Measurements from ENCODE around the gene KIR2DL3.
"Not testable (repeated sequence)": the region's sequence is repeated elsewhere in the genome, so short reads cannot be mapped to it uniquely, and the experiment has no call there.

KIR2DL3 gene

DNA sequence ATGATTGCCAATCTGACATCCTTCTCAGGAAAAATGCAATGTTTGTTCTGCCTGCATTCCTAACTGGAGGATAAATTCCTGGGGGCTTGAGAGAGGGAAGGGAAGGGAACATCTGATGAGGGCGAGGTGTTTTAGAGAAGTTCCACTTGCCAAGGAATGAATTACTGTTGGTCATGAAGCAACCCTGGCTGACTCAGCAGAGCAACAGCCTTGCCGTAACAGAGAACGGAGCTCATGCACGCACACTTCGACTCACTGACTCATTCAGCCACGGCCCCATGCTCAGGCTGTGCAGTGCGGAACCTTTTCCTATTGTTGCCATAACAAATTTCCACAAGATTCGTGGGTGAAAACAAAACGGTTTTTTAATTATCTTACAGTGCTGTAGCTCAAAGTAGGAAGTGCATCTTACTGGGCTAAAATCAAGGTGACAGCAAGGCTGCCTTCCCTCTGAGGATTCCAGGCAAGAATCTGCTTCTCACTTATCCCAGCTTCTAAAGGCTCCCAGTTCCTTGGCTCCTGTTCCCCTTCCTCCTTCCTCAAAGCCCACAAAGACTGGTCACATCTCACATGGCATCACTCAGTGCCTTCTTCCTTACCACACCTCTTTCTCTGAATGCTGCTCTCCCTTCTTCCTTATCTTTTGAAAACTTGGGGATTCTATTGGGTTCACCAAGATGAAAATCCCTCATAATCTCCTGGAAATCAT lies 9.5 kb downstream of the KIR2DL3 start:
- DNase-seq: not testable (repeated sequence)

DNA sequence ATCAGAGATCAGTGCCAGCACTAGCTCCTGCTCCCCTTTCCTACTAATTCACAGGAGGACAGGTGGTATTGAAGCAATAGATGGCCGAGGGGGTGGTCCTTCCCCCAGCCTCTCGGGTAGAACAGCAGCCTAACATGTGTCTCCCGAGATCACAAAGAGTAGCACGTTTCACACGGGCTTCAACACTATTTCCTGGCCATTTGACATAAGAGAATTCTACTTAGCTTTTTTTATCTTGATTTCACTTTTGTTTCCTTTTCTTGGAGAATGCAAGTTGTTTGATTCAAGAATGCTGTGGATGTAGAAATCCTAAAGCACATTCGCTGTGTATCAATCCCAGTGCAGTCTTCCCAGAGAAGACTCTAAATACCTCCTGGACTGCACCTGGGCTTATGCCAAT lies 12.0 kb downstream of the KIR2DL3 start:
- DNase-seq: not testable (repeated sequence)

DNA sequence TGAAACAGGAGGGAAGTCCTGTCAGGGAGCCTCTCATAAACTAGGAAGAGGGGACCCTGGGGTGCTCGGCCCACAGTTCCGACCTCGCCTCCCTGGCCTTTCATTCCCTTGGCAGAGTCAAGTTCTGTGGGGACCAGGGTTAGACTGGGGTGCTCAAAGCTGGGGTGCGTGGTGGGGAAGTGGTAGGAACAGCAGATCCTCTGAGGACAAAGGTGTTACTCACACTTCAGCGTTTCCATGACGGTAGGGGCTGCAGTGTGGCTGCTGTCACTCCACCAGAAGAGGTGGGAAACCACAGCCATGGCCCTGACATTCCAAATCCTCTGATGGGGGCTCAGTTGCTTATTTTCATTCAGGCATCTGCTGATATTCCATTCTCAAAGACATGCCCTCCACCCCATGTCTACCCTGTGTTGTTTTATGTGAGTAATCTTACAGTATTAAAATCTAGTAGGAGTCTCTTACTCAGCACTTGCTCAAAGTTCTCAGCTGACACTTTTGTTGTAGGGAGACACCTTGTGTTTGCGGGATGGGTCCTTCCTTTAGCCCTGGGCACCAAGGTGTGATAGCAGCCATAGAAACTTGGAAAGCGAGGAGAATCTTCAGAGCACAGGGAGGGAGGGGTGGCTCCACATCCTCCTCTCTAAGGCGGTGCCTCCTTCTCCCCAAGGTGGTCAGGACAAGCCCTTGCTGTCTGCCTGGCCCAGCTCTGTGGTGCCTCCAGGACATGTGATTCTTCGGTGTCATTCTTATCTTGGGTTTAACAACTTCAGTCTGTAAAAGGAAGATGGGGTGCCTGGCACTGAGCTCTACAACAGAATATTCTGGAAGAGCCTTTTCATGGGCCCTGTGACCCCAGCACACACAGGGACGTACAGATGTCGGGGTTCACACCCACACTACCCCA lies 18.1 kb downstream of the KIR2DL3 start:
- DNase-seq: not testable (repeated sequence)

DNA sequence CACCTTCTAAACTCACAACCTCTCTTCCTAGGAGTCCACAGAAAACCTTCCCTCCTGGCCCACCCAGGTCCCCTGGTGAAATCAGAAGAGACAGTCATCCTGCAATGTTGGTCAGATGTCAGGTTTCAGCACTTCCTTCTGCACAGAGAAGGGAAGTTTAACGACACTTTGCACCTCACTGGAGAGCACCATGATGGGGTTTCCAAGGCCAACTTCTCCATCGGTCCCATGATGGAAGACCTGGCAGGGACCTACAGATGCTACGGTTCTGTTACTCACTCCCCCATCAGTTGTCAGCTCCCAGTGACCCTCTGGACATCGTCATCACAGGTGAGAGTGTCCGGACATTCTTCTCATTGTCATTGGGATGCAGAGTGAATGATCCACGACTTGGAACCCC lies 20.3 kb downstream of the KIR2DL3 start:
- not testable (repeated sequence) for DNase-seq

DNA sequence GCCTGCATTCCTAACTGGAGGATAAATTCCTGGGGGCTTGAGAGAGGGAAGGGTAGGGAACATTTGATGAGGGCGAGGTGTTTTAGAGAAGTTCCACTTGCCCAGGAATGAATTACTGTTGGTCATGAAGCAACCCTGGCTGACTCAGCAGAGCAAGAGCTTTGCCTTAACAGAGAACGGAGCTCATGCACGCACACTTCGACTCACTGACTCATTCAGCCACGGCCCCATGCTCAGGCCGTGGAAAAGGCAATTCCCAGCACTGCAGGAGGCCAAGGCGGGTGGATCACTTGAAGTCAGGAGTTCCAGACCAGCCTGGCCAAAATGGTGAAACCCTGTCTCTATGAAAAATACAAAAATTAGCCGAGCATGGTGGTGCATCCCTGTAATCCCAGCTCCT lies 25.9 kb downstream of the KIR2DL3 start:
- DNase-seq: not testable (repeated sequence)

DNA sequence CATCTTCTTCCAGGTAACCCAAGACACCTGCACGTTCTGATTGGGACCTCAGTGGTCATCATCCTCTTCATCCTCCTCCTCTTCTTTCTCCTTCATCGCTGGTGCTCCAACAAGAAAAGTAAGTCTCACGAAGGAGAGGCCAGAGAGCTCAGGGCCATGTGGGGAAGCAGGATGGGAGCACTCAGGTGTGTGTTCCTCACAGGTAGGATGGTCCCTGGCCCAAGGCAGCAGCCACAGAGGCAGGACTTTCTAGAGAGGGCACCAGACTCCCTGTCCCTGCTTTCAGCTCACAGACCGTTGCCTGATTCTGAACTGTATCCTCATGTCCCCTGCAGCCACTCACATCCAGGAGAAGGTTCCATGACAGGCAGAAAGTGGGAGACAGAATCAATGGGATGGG lies 28.2 kb downstream of the KIR2DL3 start:
- DNase-seq: not testable (repeated sequence)

DNA sequence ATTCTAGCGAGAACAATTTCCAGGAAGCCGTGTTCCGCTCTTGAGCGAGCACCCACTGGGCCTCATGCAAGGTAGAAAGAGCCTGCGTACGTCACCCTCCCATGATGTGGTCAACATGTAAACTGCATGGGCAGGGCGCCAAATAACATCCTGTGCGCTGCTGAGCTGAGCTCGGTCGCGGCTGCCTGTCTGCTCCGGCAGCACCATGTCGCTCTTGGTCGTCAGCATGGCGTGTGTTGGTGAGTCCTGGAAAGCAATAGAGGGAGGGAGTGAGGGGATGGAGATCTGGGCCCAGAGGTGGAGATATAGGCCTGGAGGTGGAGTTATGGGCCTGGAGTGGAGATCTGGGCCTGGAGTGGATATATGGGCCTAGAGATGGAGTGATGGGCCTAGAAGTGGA lies 31.3 kb downstream of the KIR2DL3 start, which contains the start of gene KIR2DL1:
KIR2DL1 (plus strand) TSS at position 148 of the 400 bp plus-strand sequence; CDS start at position 206, 58 bp downstream.
- DNase-seq: not testable (repeated sequence)

DNA sequence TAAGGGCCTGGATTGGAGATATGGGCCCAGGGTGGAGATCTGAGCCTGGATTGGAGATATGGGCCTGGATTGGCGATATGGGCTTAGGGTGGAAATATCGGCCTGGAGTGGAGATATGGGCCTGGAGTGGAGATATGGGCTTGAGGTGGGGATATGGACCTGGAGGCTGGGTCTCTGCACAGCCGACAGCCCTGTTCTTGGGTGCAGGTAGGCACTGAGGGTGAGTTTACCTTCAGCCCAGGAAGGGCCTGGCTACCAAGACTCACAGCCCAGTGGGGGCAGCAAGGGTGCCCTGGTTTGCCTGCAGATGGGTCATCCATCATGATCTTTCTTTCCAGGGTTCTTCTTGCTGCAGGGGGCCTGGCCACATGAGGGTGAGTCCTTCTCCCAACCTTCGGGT lies 32.2 kb downstream of the KIR2DL3 start:
- DNase-seq: not testable (repeated sequence)

DNA sequence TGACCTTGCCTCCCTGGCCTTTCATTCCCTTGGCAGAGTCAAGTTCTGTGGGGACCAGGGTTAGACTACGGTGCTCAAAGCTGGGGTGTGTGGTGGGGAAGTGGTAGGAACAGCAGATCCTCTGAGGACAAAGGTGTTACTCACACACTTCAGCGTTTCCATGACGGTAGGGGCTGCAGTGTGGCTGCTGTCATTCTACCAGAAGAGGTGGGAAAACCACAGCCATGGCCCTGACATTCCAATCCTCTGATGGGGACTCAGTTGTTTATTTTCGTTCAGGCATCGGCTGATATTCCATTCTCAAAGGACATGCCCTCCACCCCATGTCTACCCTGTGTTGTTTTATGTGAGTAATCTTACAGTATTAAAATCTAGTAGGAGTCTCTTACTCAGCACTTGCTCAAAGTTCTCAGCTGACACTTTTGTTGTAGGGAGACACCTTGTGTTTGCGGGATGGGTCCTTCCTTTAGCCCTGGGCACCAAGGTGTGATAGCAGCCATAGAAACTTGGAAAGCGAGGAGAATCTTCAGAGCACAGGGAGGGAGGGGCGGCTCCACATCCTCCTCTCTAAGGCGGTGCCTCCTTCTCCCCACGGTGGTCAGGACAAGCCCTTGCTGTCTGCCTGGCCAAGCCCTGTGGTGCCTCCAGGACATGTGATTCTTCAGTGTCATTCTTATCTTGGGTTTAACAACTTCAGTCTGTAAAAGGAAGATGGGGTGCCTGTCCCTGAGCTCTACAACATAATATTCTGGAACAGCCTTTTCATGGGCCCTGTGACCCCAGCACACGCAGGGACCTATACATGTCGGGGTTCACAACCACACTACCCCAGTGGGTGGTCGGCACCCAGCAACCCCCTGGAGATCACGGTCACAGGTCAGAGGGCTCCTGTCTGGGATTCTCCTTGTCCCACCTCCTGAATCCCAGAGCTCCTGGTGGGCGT lies 33.0 kb downstream of the KIR2DL3 start:
- not testable (repeated sequence) for DNase-seq

DNA sequence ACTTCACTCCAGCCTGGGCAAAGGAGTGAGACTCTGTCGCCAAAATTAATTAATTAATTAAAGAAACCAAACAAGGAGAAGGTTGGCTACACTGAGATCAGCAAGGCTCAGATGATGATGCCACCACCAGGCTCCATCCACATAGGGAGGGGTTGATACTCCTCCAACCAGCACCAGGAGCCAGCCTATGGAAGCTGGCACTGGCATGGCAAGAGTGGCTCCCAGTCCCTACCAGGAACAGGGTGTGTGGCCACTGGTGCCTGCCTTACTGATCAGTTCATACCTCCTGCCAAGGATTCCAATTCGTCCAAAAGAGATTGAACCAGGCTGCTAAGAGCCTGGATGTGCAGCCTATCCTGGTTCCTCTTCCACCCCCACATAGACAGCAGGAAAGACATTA lies 34.4 kb downstream of the KIR2DL3 start:
- DNase-seq: not testable (repeated sequence)

DNA sequence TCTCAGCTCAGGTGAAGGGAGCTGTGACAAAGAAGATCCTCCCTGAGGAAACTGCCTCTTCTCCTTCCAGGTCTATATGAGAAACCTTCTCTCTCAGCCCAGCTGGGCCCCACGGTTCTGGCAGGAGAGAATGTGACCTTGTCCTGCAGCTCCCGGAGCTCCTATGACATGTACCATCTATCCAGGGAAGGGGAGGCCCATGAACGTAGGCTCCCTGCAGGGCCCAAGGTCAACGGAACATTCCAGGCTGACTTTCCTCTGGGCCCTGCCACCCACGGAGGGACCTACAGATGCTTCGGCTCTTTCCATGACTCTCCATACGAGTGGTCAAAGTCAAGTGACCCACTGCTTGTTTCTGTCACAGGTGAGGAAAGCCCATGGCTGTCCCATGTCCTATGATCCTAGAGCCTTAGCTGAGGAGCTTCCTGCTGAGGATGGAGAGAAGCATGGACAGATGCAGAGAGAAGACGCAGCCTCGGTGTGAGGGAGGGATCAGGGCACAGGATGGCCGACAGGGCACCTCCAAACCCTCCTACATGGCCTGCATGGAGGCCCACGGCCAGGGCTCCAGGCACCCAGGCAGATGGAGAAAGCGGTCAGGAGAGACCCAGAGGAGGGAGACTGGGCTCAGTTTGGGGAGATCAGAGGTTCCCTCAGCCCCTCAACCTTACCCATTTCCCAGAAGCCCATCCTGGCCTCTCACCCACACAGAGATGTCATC lies 36.9 kb downstream of the KIR2DL3 start:
- DNase-seq: not testable (repeated sequence)

DNA sequence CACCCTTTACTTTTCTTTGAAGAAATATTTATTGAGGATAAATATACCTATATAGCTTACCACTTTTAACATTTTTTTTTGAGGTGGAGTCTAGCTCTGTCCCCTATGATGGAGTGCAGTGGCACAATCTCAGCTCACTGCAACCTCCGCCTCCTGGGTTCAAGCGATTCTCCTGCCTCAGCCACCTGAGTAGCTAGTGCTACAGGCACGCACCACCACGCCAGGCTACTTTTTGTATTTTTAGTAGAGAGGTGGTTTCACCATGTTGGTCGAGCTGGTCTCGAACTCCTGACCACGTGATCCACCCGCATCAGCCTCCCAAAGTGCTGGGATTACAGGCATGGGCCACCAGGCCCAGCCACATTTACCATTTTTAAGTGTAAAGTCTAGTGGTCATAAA lies 37.5 kb downstream of the KIR2DL3 start:
- DNase-seq: not testable (repeated sequence)

DNA sequence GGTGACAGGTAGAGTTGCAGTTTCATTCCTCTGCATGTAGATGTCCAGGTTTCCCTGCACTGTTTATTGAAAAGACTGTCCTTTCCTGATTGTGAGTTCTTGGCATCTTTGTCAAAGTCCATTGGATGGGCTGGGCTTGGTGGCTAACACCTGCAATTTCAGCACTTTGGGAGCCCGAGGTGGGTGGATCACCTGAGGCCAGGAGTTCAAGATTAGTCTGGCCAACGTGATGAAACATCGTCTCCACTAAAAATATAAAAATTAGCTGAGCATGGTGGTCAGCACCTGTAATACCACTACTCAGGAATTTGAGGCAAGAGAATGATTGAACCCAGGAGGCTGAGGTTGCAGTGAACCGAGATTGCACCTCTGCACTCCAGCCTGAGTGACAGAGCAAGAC lies 39.5 kb downstream of the KIR2DL3 start:
- not testable (repeated sequence) for DNase-seq

DNA sequence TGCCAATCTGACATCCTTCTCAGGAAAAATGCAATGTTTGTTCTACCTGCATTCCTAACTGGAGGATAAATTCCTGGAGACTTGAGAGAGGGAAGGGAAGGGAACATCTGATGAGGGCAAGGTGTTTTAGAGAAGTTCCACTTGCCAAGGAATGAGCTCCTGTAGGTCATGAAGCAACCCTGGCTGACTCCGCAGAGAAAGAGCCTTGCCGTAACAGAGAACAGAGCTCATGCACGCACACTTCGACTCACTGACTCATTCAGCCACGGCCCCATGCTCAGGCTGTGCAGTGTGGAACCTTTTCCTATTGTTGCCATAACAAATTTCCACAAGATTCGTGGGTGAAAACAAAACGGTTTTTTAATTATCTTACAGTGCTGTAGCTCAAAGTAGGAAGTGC lies 40.6 kb downstream of the KIR2DL3 start:
- DNase-seq: not testable (repeated sequence)

DNA sequence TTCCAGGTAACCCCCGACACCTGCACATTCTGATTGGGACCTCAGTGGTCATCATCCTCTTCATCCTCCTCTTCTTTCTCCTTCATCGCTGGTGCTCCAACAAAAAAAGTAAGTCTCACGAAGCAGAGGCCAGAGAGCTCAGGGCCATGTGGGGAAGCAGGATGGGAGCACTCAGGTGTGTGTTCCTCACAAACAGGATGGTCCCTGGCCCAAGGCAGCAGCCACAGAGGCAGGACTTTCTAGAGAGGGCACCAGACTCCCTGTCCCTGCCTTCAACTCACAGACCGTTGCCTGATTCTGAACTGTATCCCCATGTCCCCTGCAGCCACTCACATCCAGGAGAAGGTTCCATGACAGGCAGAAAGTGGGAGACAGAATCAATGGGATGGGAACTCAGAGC lies 44.6 kb downstream of the KIR2DL3 start:
- DNase-seq: not testable (repeated sequence)

DNA sequence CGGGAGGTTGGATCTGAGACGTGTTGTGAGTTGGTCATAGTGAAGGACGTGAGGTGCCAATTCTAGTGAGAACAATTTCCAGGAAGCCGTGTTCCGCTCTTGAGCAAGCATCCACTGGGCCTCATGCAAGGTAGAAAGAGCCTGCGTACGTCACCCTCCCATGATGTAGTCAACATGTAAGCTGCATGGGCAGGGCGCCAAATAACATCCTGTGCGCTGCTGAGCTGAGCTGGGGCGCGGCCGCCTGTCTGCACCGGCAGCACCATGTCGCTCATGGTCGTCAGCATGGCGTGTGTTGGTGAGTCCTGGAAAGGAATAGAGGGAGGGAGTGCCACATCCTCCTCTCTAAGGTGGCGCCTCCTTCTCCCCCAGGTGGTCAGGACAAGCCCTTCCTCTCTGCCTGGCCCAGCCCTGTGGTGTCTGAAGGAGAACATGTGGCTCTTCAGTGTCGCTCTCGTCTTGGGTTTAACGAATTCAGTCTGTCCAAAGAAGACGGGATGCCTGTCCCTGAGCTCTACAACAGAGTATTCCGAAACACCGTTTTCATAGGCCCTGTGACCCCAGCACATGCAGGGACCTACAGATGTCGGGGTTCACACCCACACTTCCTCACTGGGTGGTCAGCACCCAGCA lies 47.9 kb downstream of the KIR2DL3 start:
- DNase-seq: not testable (repeated sequence)

DNA sequence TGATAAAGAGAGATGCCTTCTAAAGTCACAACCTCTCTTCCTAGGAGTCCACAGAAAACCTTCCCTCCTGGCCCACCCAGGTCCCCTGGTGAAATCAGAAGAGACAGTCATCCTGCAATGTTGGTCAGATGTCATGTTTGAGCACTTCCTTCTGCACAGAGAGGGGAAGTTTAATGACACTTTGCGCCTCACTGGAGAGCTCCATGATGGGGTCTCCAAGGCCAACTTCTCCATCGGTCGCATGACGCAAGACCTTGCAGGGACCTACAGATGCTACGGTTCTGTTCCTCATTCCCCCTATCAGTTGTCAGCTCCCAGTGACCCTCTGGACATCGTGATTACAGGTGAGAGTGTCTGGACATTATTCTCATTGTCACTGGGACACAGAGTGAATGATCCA lies 49.8 kb downstream of the KIR2DL3 start:
- DNase-seq: not testable (repeated sequence)

DNA sequence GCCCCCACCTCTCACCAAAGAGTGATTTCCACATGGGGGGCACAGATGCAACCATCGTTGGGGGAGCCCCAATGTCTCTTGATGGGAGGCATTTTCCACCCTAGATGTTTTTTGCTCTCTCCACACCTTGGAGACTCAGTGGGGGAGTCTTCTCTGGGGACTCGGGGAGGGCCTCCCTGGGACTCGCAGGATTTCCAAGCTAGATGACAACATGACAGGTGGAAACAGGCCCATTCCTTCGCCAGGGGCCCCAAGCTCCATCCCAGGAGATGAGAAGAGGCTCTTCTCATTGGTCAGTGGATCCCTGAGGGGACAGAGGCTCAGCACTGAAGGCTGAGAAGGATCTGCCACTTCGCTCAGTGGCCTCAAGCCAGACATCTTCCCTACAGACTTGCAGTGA lies 52.4 kb downstream of the KIR2DL3 start:
- no peak for DNase-seq

DNA sequence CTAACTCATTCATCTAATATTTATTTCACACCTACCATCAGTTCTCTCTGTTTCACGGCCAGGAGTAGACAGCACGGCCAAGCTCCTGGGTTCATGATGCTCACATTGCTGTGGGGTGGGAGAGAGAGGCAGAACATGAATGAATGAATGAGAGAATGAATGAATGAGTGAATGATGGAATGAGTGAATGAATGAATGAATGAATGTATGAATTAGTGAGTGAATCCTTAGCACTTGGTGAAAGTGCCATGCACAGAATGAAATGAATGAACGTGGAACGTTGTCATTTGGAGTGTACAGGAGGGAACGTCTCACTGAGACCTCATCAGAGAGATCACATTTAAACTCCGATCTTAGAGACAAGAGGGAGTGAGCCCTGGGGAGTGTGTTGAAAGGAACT lies 53.2 kb downstream of the KIR2DL3 start:
- no peak for DNase-seq

DNA sequence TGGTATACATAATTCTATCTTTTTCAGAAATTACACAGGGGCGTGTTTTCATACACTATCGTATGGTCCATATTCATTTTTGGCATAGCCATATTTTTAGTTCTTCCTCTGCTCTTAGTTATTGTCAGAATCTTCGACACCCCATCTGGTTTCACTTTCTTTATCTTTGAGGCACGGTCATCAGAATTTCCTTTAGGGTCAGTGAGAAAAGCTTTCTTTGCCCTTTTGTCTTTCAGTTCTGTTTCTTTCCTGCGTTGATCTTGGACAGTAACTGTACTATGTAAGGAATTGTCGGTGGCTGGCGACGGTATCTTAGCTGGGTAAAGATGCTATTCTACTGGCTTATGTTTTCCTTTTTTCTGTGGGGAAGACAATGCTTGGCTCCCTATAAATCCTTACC lies 54.5 kb downstream of the KIR2DL3 start:
- no peak for DNase-seq

DNA sequence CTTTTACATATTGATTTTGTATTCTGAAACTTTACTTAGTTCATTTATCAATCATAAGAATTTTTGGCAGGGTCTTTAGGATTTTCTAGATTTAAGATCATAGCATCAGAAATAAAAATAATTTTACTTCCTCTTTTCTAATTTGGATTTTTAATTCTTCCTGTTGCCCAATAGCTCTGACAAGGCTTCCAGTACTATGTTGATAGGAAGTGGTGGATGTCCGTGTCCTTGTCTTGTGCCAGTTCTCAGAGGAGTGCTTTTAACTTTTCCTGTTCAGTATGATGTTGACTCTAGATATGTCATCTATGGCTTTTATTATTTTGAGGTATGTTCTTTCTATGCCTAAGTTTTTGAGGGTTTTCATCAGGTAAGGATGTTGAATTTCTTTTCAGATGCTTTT lies 57.4 kb downstream of the KIR2DL3 start:
- DNase-seq: no peak
